Renal pelvis (tissue), 4 donors: ENCODE measurements around the gene TMTC1. TPM values are rescaled to one million over a fixed set of nuclear protein-coding genes. Genes with fewer than 3 reads are reported as not detected.

Source experiments
- DNase-seq: peaks from one replicate; pipeline ENCODE4 v3.0.0-alpha.2; 2013
- polyA plus RNA-seq, 3 donors: library from polyadenylated mRNA; unstranded; fragments of 120-200 nt; gene quantifications; one replicate each; pipeline ENCODE4 v1.2.1, GENCODE V29; 2013; ENCODE audit not compliant: insufficient read length in 3 of 3

The TMTC1 gene
- polyA plus RNA-seq, 3 donors = 20.4 to 24.3 (median 24.0) TPM

DNA sequence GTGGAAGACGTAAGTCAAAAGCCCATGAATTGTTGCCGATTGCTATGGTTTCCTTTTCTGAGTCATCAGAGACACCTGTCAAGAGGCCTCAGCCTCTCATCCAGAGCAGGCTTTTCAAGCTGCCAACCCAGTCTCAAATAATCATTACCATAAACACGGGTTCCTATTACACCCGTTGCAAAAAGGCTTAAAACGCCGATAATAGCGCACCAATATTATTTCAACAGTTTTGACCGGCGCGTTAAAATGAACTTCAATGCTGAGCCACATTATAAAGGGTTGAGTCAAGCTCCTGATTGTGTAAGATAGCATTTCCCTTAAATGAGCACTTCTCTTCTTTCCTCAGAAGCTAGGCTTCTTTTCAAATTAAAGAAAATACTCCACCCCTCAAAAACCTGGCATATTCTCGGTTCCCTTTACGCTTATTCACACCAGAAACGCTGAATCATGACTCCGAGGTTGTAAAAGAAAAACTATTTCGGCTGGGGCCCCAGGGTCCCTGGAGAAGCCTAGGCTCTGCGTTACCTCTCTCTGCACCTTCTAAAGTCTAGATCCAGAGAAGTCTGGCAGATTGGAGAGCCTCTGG is 1.4 kb downstream of the TMTC1 start:
- peak; percentile 40 for DNase-seq

DNA sequence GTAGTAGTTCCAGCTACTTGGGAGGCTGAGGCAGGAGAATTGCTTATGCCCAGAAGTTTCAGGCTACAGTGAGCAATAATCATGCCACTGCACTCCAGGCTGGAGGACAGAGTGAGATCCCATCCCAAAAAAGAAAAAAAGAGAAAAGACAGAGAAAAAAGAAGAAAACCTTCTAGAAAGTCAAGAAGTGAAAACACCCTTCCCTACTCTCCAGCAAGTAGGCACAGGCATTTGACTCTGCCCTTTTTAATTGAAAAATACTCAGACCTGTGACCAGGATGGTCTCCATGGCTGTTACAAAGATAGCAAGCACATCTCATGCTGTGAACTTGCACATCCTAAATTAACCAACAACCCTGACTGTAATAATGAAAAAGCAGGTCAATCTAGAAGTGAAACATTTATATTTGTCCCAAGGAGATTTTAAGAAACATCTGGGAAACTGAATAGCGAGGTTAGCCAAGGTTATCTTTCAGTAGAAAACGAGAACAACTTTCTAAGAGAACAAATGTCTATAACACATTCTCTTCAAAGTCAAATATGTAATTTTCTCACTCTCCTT is 2.0 kb downstream of the TMTC1 start:
- no peak for DNase-seq

DNA sequence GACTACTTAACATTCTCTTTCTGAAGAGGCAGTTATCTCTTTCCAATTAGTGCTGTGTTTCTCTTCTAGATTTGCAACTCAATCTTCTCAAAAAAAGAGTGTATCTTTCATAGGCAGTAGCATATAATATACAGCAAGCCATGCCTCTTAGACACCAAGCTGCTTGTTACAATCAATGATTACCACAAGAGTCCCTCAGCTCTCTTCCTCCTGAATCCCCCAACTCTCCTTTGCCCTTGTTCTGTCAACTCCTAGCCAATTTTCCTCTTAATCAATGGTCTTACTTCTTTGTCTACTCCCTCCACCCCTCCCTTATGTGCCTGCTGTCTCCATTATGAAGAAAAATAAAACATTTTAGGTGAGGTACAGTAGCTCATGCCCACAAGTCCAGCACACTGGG is 2.6 kb downstream of the TMTC1 start:
- no peak for DNase-seq

DNA sequence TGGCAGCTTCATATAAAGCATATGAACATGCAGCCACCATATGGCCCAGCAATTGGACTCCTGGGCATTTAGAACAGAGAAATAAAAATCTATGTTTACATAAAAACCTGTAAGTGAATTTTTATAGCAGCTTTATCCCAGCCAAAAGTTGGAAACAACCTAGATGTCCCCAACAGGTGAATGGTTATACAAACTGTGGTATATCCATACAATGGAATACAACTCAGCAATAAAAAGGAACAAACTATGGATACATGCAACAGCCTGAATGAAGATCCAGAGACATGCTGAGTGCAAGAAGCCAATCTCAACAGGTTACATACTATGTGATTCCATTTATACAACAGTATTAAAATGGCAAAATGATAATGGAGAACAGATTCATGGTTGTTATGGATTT is 3.7 kb downstream of the TMTC1 start:
- DNase-seq = no peak

DNA sequence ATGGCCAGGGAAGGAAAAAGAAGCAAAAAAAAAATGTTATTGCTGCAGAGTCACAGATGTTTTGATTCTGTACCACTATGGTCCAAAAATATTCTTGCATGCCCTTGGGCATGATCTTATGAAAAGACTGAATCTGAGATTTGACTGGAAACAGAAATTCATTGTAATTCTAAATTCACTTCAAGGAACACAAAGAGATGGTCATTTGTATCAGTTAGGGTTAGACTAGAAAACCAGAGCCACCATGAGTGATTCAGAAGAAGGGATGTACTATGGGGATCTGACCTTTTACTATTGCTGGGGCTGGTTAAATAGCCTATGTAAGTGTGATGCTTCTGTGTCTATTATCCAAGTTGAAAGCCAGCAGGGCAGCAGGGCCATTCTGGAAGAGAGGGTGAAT is 5.2 kb downstream of the TMTC1 start:
- no peak for DNase-seq

DNA sequence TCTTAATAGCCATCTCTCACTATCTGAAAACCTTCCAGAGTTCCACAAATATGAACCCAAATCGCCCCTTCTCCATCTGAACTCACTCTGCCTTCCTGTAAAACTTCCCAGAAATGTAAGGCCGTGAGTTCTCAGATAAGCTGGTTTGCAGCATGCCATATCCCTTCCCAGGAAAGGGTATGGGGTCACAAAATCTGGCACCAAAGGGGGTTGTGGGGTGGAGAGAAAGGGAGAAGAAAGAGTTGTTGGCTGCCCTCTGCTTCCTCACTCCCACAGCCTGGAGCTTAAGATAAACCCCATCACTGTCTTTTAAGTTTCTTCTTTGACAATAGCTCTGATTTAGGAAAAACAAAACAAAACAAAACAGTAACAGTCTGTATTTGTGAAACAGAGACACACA is 10.7 kb downstream of the TMTC1 start:
- no peak for DNase-seq

DNA sequence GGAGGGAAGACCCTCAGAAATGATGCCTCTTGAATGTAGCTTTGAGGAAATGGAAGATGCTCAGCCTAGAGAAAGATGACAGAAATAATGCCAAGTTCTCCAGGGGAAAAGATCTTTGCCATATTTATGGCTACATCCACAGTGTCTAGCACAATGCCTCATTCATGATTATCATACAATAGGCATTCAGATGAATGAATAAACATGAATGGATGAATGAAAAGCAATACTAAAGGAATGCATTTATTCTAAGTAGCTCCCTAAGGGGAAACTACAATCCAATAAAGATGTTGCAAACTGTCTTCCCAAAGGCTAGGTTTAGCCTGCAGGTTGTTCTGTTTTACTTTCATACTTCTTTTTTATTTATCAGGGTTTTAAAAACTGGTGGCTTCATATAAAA is 12.0 kb downstream of the TMTC1 start:
- DNase-seq = no peak

DNA sequence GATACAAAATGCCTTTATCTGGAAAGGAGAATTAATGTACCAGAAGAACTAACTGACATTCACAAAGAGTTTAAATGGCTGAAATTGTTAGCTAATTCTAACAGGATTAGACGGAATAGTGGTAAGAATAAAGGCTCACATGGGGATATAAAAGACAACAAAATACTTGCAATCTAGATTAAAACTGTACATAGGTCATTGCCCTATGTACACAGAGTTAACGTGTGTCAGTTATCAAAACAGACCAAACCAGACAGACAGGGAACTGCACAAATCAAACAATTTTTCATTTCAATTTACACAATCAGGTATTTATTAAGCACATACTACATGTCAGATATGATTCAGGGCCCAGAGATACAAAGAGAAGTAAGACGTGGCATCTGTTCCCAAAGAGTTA is 12.6 kb downstream of the TMTC1 start:
- no peak for DNase-seq

DNA sequence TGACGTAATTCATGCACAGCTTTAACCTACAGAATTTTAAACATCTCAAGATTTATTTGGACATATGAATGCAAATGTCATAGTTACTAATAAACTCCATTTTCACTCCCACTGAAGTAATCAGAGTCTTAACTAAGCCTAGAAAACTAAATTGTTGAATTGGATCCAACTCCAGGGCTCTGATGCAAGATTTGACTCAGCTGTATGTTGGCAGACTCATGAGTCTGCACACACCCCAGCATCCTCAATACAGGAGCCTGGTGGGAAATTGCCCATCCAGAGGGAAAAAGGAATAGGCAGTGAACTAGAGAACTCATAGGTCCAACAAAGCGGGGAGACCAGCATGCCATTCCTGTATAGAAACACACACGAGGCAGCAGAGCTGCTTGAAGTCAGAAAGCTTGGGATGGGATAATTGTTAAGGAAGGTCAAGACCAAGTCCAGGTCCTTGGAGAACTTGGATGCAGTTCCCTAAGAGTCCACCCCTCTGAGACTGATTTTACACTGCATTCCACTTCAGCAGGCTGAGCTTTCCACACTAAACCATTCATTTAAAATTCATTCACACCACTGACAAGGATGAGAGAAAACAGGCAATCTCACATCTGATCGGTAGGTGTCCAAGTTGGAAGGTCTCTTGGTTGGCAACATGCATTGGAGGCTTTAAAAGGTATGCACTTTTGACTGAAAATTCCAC is 14.4 kb downstream of the TMTC1 start:
- no peak for DNase-seq

DNA sequence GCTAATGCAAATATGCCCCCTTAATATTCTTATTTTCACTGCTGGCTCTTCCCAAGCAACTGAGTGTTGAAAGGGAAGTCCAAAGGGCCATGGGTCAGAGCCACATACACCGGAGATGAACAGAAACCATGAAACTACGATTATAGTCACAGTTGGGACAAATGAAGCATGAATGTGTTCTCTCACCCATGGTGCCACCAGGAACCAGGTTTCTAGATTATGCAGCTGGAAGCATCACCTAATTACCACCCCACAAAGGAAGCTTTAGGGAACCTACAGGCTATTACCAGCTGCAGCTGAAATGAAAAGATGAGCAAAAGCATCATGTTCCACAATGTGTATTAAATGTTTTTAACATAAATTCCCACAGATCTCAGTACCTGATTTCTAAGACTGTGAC is 15.4 kb downstream of the TMTC1 start:
- no peak for DNase-seq

DNA sequence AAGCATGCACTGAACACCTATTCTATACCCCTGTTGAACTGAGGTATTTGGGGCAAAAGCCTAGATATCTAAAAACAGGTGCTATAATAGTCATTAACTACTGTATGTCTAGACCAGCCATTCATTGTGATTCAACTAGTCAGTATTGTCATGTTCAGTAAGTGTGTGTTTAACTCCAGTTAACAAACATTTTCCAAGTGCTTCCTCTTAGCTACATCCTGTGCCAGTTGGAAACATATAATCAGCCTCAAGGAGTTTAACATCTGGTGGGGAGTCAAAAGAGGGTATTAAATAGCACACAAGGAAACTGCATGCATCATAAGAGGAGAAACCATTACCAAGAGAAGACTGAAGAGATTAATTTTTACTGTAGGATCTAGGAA is 20.4 kb downstream of the TMTC1 start:
- DNase-seq = no peak

DNA sequence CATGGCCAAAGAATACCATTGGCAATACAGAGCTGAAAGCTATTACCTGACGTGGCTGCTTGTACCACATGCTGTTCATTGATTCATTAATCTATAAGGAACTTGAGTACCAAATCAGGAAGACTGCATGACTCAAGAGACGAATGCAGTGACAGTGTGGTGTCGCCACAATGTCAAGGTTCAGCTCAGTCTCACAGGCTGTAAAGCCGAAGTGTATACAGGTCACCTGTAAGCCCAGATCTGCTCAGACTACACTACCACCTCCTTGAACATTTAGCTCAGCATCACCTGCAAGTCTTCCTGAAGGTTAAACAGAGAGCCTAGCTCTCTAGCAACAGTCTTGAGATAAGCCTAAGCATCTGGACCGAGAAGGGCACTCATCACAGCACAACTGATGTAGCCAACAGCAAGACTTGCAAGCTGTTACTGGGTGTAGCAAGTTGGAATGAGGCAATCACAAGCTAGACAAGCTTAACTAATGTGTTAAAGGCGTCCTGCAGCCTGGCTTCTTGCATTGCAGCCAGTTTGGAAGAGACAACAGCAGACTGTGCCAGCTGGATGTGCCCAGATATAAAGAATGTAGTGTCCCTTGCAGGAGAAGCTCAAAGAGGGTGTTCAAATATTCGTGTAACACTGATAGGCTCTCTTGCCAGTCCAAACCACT is 21.0 kb downstream of the TMTC1 start:
- DNase-seq = no peak

DNA sequence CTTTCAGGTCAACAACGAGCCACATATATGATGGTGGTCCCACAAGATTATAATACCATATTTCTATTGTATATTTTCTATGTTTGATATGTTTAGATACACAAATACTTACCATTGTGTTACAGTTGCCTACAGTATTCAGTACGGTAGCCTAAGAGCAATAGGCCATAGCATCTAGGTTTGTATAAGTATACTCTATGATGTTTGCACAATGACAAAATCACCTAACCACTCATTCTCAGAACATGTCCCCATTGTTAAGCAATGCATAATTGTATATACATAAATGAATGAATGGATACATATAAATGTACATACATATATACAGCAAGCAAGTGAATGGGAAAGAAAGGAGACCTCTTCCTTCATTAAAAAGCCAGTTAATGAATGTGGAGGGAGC is 23.8 kb downstream of the TMTC1 start:
- no peak for DNase-seq

DNA sequence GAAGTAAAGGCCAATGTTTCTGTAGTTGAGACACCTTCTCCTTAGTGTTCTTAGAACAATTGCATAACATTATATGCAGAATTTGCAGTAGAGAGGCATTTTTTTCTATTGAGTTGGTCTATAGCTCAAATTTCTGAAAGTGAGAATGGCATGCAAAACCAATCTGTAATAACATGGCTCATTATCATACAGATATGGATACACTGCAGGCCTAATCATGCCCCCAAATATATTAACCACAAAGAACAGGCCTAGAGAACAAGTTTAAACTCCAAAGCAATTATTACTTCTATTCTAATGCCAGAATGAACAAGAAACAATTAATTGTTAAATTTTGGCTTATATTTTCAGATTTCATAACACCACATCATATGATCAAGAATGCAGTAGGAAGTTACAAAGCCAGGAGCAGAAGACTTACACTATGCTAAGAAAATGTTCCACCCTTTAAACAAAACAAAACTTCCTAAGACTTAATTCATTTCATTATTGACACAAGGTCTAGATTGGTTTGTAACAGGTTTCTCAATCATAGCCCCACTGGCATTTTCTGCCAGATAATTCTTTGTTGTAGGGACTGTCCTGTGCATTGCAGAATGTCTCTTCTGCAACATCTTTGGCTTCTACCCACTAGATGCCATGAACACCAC is 26.9 kb downstream of the TMTC1 start:
- no peak for DNase-seq

DNA sequence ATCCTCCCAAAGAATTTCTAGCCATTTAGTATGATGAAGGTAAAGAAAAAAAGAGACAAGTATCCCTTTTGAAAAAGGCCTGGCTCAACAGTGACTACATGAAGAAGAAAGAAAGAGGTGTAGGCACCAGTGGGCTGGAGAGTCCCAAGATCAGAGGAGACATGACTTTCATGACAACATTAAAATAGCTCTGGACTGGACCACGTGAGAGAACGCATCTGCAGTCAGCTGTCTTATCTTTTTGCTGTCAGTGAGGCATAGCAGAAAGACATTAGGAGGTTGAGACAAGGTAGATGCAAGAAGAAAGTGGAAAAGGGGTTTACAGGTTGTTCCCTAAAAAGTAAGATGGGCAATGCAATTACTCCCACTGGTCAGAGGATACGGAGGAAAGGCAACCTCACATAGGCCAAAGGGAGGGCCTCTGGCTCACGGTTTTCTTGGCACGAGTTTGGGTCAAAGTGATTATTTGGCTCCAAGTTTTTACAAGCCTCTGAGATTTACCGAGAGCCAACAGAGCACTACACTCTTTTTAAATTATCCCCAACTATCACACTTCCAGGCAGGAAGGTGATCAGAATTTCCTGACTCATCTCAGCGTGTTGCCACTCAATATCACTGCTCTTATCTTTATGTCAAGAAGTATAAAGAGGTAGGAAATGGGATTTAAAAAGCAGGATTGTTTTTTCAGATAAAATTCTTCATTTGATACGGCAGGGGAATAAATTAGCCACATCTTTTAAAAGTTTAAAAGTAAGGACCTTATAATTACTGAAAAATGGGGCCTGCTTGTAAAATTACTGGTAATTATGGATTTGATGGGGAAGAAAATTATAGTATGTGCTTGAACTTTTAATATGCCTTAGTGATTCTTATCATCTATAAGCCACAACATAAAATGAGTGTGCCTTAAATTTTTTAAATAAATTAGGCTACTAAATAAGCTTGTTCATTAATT is 29.2 kb downstream of the TMTC1 start:
- DNase-seq = no peak

DNA sequence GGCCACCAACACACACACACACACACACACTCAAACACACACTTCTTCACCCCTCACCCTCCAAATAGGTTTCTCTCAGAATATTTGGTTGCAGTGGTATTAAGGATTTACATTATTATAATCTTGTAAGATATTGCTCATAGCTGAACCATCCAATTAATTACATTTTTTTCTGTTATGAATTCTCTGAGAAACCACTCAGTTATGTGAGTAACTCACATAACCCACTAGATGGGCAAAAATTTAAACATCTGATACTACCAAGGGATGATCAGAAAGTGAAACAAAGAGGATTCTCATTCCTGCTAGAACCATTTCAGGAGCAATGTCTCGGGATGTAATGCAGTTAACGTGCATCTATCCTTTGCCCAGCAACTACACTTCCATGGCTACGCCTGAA is 31.6 kb downstream of the TMTC1 start:
- DNase-seq = no peak

DNA sequence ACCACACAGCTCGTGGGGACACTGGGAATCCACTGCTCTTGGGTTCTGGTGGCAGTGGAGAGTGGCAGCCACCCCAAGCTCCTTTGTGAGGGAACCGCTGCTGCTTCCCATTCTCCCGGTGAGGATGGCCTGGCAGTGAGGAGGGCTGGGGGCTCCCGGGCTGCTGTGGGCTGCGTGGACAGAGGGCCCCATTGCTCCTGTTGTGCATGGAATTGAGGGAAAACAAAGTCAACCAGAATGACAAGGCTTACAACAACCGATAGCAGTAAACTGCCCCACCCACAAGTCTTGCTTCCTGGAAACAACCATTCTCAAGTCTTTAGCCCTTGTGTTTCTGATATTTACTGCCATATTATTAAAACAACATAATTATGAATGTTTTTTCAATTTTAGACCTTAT is 32.1 kb downstream of the TMTC1 start:
- no peak for DNase-seq

DNA sequence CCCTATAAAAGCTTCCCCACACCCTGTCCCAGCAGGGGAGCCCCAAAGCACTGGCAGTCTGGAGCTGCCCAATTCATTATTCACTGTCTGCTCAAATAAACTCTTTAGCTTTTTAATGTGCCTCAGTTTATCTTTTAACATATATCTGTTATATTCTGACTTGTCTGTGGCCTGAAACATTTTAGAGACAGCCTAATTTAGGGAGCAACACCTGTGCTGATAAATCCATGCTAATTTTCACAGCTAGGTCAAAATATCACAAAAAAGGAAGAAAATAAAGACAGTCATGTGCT is 32.9 kb downstream of the TMTC1 start:
- no peak for DNase-seq

DNA sequence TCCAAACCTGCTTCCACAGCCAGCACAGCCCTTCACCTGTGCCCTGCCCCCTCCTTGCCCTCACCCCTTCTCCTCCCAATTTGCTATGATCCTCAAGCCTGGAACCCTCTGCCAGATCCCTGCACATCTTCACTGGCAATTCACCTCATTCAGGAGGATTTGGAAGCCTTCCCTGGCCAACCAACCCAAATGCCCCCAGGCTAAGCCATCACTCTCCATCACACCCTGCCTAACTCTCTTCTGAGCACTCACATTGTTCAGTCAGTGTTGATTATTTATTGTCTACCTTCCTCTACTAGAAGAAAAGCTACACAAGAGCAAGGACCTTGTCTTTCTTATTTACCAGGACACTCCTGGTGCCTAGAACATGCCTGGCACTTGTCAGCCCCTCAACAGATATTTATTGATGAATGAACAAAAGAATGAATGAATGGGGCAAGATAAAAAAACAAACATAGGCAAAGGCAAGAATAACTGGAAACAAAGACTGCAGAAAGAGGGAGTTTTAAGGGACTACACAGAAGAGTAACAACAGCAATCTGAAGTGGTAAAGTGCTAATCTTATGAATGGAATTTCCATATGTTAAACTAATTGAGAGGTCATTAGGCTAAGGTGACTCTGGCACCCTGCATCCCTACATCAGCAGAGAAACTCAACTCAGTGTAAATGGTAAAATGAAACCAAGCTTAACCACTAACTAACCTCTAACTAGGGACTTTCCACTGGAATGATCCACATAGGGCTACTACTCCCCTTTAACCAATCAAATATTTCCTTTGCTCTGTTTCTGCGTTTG is 33.4 kb downstream of the TMTC1 start:
- DNase-seq = no peak

DNA sequence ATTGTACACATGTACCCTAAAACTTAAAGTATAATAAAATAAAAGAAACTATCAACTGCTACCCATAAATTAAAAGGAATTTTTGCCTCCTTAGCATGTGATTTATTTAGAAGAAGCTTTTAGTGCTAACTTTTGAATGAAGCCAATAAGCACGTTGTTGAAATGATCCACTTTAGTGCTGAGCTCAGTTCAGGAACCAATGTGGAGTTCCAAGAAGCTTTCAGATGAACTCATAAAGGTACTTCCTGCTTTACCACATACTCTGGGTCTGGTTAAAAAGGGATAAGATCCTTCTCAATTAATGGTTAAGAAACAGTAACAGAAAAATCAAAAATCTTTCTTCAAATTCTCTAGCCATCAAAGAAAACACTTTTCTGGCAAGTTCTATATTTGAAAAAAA is 39.4 kb downstream of the TMTC1 start:
- DNase-seq = no peak

DNA sequence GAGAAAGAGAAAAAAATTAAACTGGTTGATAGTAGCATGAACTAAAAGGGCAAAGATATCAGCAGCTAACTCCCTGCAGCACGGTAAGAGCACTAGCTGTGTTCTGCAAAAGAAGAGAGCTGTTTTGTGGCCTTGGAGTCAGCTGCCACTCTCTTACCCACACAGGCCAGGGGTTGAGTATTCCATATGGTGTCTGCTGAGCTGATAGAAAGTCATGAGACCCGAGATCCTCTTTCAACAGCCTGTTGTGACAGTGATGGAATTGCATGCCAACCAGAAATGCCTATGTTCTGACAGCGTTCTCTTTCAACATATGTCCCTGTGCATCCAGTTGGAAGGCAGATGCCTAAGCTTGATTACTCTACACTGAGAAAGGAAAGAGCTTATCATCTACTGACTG is 39.9 kb downstream of the TMTC1 start:
- no peak for DNase-seq
